ENCODE data around the gene ZMIZ1.

- TF ChIP-seq POLR2A (IDR thresholded peaks at IDR 0.05; ENCODE audit: low read length) (no peak), CTCF (IDR thresholded peaks at IDR 0.05) (no peak), POLR2AphosphoS2 (conservative IDR thresholded peaks at IDR 0.05; ENCODE audit: low read length) (no peak), MAFK (IDR thresholded peaks at IDR 0.05; ENCODE audit: partially characterized antibody) (no peak), NR3C1 (IDR thresholded peaks at IDR 0.05) (no peak), BCL3 (IDR thresholded peaks at IDR 0.05) (no peak), HES2 (IDR thresholded peaks at IDR 0.05) (no peak), GATA3 (IDR thresholded peaks at IDR 0.05; ENCODE audit: borderline replicate concordance) (no peak), SREBF2 (IDR thresholded peaks at IDR 0.05) (no peak), RCOR1 (IDR thresholded peaks at IDR 0.05; ENCODE audit: low read depth, low read length) (no peak), CHD2 (IDR thresholded peaks at IDR 0.05; ENCODE audit: low read length, partially characterized antibody) (no peak), REST (IDR thresholded peaks at IDR 0.05) (no peak), JUN (IDR thresholded peaks at IDR 0.05) (no peak)
Observed at GRCh38 chr10:79203014-79203644, 134.4 kb downstream of the ZMIZ1 start.
